HG03575 (cell line): Measurements from ENCODE around the gene BAG3.
"Not testable (repeated sequence)": the region's sequence is repeated elsewhere in the genome, so short reads cannot be mapped to it uniquely, and the experiment has no call there.

Source experiments
- ATAC-seq: cut with Tn5 transposase; IDR thresholded peaks from one replicate; pipeline ENCODE4 v1.9.1; 2021; ENCODE audit not compliant: unreplicated experiment, insufficient number of reproducible peaks, low FRiP score; ENCODE audit errors: extremely low read depth

BAG3 gene

DNA sequence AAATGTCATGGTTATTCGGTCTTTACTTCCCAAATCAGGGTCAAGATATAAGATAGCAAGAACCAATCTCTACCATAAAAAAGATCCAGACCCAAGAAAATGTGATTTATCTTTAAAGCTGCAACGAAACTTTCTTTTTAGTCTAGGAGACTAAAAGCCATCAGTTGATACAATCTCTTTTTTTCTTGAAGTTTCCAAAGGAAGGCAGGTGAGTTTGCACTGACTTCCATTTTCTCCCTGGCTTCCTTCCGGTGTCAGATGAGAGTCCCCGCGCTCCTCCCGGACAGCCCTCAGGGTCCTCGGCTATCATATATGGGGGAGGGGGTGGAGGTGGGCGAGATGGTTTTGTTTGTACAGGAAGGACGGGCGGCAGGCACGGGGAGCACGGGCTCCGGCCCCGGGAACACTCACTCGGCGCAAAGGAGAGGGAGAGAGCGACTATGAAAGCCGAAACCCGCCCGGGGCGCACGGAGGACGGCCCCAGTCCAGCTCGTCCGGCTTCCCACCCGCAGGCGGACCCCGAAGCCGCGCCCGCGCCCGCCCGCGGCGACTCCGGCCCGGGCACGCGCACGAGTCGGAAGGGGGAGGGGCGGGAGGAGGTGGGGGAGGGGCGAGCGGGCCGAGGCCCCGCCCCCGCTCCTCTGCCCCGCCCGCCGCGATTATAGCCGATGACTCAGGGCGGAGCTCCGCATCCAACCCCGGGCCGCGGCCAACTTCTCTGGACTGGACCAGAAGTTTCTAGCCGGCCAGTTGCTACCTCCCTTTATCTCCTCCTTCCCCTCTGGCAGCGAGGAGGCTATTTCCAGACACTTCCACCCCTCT, at the start of gene BAG3:
Gene BAG3, plus strand, starts transcription at position 689 of the 822 bp plus-strand sequence. CDS start 296 bp downstream, outside the sequence.
- no peak for ATAC-seq

DNA sequence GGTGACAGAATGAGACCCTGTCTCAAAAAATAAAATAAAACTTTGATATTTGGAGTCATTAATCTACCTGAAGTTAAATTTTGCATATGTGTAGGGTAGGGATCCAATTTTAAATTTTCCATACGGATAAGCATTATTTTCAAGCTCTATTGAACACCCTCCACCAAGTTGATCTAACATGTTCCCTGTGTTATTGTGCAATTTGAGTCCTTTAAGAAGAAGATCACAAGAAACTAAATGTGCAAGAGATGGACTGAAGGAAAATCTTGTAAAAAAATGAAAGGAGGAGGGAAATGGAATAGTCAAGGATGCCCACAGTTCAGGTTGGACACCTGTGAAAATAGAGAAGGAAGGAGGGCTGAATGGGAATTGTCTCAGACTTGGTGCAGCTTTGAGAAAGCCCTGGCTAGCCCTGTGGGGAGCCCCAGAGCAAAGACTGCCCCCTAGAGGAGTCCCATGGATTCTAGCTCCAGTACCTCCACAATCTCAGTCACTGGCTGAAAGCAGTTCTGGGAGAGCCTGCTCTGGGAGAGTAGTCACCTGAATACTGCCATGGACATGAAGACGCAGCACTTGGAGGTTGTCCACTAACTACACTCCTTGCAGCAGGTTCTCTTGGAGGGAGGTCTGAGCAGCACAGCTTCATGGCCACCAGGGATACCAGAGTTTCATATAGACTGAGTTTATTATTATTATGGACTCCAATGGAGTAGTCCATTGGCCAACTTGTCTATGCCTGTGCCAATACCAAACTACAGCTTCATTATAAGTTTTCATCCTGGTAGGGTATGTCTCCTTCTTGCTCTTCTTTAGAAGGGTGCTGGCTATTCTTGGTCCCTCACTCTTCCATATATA, 48.7 kb upstream of the BAG3 start:
- ATAC-seq, result no peak

- no peak for ATAC-seq
Observed at GRCh38 chr10:119604468-119604867, 46.7 kb upstream of the BAG3 start.

- no peak for ATAC-seq
Observed at GRCh38 chr10:119608316-119609155, 42.6 kb upstream of the BAG3 start.

GRCh38 chr10:119609516-119609915, 41.7 kb upstream of the BAG3 start:
- ATAC-seq, result no peak

DNA sequence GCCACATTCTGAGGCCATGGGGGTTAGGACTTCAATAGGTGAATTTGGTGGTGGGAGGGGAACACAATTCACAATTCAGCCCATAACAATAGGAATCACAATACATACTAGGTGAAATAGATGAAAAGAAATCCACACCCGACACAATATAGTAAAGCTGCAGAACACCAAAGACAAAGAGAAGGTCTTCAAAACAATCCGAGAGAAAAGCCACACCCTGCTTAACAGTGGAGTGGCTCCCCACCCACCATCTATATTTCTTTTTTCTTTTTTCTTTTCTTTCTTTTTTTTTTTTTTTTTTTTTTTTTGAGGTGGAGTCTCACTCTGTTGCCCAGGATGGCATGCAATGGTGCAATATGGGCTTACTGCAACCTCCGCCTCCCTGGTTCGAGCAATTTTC, 39.7 kb upstream of the BAG3 start:
- ATAC-seq, result no peak

GRCh38 chr10:119613741-119614140, 37.4 kb upstream of the BAG3 start:
- no peak for ATAC-seq

DNA sequence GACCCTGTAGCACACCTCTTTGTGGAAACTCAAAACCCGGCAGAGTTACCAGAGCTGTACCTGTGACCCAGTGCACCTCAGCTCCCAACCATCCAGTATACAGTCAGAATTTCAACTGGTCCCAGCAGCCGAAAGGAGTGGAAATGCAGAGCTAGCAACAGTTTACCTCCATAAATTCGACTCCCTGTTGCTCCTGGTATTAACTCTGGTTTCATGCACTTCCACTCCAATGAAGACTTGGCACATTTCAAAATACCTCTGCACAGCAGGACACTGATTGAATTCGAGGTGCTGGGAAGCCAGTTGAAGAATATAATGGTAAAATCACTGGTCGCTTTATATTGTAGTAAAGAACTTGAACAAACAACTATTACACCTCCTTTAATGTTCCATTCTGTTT, 36.5 kb upstream of the BAG3 start:
- ATAC-seq, result no peak

GRCh38 chr10:119616882-119617570, 34.2 kb upstream of the BAG3 start:
- no peak for ATAC-seq

GRCh38 chr10:119619215-119619614, 32.0 kb upstream of the BAG3 start:
- ATAC-seq, result no peak

DNA sequence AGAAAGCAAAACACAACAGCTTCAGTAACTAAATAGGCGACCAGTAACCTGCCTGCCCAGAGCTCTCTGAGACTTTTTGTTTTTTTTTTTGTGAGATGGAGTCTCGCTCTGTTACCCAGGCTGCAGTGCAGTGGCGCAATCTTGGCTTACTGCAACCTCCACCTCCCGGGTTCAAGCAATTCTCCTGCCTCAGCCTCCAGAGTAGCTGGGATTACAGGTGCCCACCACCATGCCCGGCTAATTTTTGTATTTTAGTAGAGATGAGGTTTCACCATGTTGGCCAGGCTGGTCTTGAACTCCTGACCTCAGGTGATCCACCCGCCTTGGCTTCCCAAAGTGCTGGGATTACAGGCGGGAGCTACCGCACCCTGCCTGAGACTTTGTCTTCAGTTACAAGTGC, 31.4 kb upstream of the BAG3 start:
- not testable (repeated sequence) for ATAC-seq

- ATAC-seq, result no peak
Observed at GRCh38 chr10:119620241-119621077, 30.7 kb upstream of the BAG3 start.

DNA sequence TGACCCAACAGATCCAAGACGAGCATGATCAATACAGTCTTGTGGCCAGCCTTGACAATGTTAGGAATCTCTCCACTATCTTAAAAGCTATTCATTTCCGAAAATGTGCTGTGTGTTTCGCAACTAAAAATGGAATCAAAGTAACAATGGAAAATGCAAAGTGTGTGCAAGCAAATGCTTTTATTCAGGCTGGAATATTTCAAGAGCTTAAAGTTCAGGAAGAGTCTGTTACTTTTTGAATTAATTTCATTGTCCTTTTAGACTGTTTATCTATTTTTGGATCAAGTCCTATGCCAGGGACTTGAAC, 30.1 kb upstream of the BAG3 start:
- no peak for ATAC-seq

- no peak for ATAC-seq
Observed at GRCh38 chr10:119625570-119626280, 25.5 kb upstream of the BAG3 start.

GRCh38 chr10:119630300-119630699, 20.9 kb upstream of the BAG3 start:
- no peak for ATAC-seq

GRCh38 chr10:119633538-119634218, 17.5 kb upstream of the BAG3 start:
- ATAC-seq, result no peak

DNA sequence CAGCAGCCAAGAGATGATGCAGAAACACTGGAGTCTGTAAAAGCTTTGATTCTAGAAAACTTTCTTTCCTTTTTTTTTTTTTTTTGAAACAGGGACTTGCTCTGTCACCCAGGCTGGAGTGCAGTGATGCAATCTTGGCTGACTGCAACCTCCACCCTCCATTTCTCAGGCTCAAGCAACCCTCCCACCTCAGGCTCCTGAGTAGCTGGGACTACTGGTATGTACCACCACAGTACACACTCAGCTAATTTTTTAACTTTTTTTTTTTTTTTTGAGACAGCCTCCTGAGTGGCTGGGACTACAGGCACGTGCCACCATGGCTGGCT, 17.0 kb upstream of the BAG3 start:
- no peak for ATAC-seq
